Tibial nerve (tissue), 4 donors: ENCODE data around the gene TCF19.
"Not testable (repeated sequence)": the region's sequence is repeated elsewhere in the genome, so short reads cannot be mapped to it uniquely, and the experiment has no call there.

ENCODE experiments used
- CTCF ChIP-seq, 5 experiments: fragments of 200-600 bp in 3 of 5; fragments of 450-650 bp in 2 of 5; sonication (generic) in 3 of 5; IDR thresholded peaks; one replicate each; pipeline ENCODE4 v1.5.1; 2016 to 2019; ENCODE audit warnings: antibody characterized with exemption in 5 of 5, mild to moderate bottlenecking in 3 of 5, moderate library complexity in 2 of 5
- EP300 ChIP-seq, 2 donors: sonication (generic); formaldehyde crosslinking; IDR thresholded peaks; one replicate each; pipeline ENCODE4 v1.6.1; 2017; ENCODE audit warnings: antibody characterized with exemption in 2 of 2, mild to moderate bottlenecking in 1 of 2
- POLR2A ChIP-seq, 2 donors: fragments of 450-650 bp; IDR thresholded peaks; one replicate each; pipeline ENCODE4 v1.6.1; 2017; ENCODE audit warnings: antibody characterized with exemption in 2 of 2, mild to moderate bottlenecking in 2 of 2, moderate library complexity in 2 of 2

GRCh38 chr6:31165064-31165832 is 6.9 kb downstream of the TCF19 start:
- TF ChIP-seq CTCF, POLR2A, EP300 (IDR thresholded peaks at IDR 0.05): not testable (repeated sequence)
